OCI-LY3 (cell line): ENCODE data around the gene ELL2.

Experiments used
- CTCF ChIP-seq: fragments of 200-600, 300-600 bp; sonication (generic); IDR thresholded peaks from 2 replicates; pipeline ENCODE4 v1.5.1; 2014; ENCODE audit warnings: antibody characterized with exemption, low read length, low read depth
- EZH2phosphoT487 ChIP-seq: fragments of 200-600 bp; shearing (Covaris generic); IDR thresholded peaks from 2 replicates; pipeline ENCODE4 v1.6.1; 2018; ENCODE audit warnings: antibody characterized with exemption, mixed run types, low read depth

GRCh38 chr5:95923918-95924544 lies 37.6 kb downstream of the ELL2 start:
- TF ChIP-seq CTCF (no peak), EZH2phosphoT487 (no peak)
